ENCODE measurements around the gene MARK1. TPM values are rescaled to one million over a fixed set of nuclear protein-coding genes. Genes with fewer than 3 reads are reported as not detected.

Gene MARK1
- total and polyA plus RNA-seq, 2 of the 4 experiments (the other 2 are of a cell fraction), result not detected

- no peak overlapping the region for H3K56ac ChIP-seq (ENCODE audit: extremely low read depth, insufficient read depth, low read length)
- H3K18ac ChIP-seq (ENCODE audit: low read depth, low read length), result no peak overlapping the region
- no peak overlapping the region for H4K91ac ChIP-seq (ENCODE audit: insufficient read depth, low read depth, low read length)
- no peak overlapping the region for H2BK15ac ChIP-seq (ENCODE audit: low read depth, low read length)
- no peak overlapping the region for H2BK120ac ChIP-seq (ENCODE audit: low read depth, low read length)
- intact Hi-C loops (cut with micrococcal nuclease) (no loop called here), in situ Hi-C loops (cut with MboI; ENCODE audit: low sequenced_read_pairs) (no loop called here), dilution Hi-C loops (cut with HindIII; ENCODE audit: low sequenced_read_pairs, unreplicated experiment) (no loop called here)
- no peaks in the 10 kb centered on the region for H3K9me3 ChIP-seq (ENCODE audit: control insufficient read depth, insufficient read depth, low read length)
- DNase-seq (no peak), ATAC-seq (ENCODE audit: low read depth) (no peak)
- no TSS peak for BruUV-seq (replicated peaks)
- no peak overlapping the region for H3K4ac ChIP-seq (ENCODE audit: low read depth, low read length)
- no peak overlapping the region for H3K9ac ChIP-seq (ENCODE audit: low read depth, low read length)
- H2BK5ac ChIP-seq (ENCODE audit: low read depth, low read length, poor library complexity, severe bottlenecking), result no peak overlapping the region
- no peak overlapping the region for H3K27ac ChIP-seq (ENCODE audit: insufficient read depth, low read length)
- CTCF ChIA-PET, result no interaction called here
- no peak overlapping the region for H2AK9ac ChIP-seq (replicated peaks; ENCODE audit: low read depth, low read length, poor library complexity)
- H2AFZ ChIP-seq (replicated peaks; ENCODE audit: low read length, poor library complexity), result no peak overlapping the region
- H4K5ac ChIP-seq (ENCODE audit: low read depth, low read length), result no peak overlapping the region
- H2BK20ac ChIP-seq (ENCODE audit: low read depth, low read length), result no peak overlapping the region
- H3K4me2 ChIP-seq (ENCODE audit: low read depth, low read length), result no peak overlapping the region
- H4K8ac ChIP-seq (ENCODE audit: low read depth in 2 of 2, low read length in 2 of 2), result no peak overlapping the region
- no peaks in the 10 kb centered on the region for H3K4me1 ChIP-seq (ENCODE audit: control insufficient read depth, insufficient read depth, low read length)
- H3K4me3 ChIP-seq (ENCODE audit: insufficient read depth, low read depth, low read length), result no peak overlapping the region
- H3K14ac ChIP-seq (replicated peaks; ENCODE audit: low read depth, low read length), result no peak overlapping the region
- no peaks in the 10 kb centered on the region for H3K9me1 ChIP-seq (ENCODE audit: insufficient read depth, low read length)
- no peaks in the 10 kb centered on the region for H3K36me3 ChIP-seq (ENCODE audit: control insufficient read depth, insufficient read depth, low read length)
- H2AK5ac ChIP-seq (ENCODE audit: low read depth, low read length), result no peak overlapping the region
- POLR2A ChIA-PET (ENCODE audit: unreplicated experiment), result no interaction called here
- no peak overlapping the region for H3K23ac ChIP-seq (ENCODE audit: low read depth, low read length)
- no peaks in the 10 kb centered on the region for H4K20me1 ChIP-seq (ENCODE audit: insufficient read depth, low read length)
- H3K79me1 ChIP-seq (ENCODE audit: low read depth in 1 of 2, low read length in 2 of 2), result no peaks in the 10 kb centered on the region
- no peak for TF ChIP-seq FOS (IDR thresholded peaks at IDR 0.05; ENCODE audit: low read depth, low read length)
- no peak for TF ChIP-seq POLR2A (IDR thresholded peaks at IDR 0.05; ENCODE audit: low read depth, low read length)
- no peak for TF ChIP-seq CHD1 (IDR thresholded peaks at IDR 0.05; ENCODE audit: low read depth, low read length)
- no peak for TF ChIP-seq USF2 (IDR thresholded peaks at IDR 0.05; ENCODE audit: low read depth, low read length)
- TF ChIP-seq NFE2L2 (IDR thresholded peaks at IDR 0.05; ENCODE audit: low read depth, low read length), result no peak
- no peak for TF ChIP-seq SMC3 (IDR thresholded peaks at IDR 0.05; ENCODE audit: low read depth, low read length)
- no peak for TF ChIP-seq CEBPB (IDR thresholded peaks at IDR 0.05; ENCODE audit: low read depth, low read length)
- TF ChIP-seq ELK1 (IDR thresholded peaks at IDR 0.05; ENCODE audit: borderline replicate concordance, low read depth, low read length), result no peak
- TF ChIP-seq RAD21 (IDR thresholded peaks at IDR 0.05; ENCODE audit: low read length), result no peak
- no peaks in the 10 kb centered on the region for H3K27me3 ChIP-seq (ENCODE audit: control insufficient read depth, insufficient read depth, low read length)
Measured at GRCh38 chr1:220565670-220566069, 37.7 kb downstream of the MARK1 start.
